ENCODE measurements around the gene GSN.

DNA sequence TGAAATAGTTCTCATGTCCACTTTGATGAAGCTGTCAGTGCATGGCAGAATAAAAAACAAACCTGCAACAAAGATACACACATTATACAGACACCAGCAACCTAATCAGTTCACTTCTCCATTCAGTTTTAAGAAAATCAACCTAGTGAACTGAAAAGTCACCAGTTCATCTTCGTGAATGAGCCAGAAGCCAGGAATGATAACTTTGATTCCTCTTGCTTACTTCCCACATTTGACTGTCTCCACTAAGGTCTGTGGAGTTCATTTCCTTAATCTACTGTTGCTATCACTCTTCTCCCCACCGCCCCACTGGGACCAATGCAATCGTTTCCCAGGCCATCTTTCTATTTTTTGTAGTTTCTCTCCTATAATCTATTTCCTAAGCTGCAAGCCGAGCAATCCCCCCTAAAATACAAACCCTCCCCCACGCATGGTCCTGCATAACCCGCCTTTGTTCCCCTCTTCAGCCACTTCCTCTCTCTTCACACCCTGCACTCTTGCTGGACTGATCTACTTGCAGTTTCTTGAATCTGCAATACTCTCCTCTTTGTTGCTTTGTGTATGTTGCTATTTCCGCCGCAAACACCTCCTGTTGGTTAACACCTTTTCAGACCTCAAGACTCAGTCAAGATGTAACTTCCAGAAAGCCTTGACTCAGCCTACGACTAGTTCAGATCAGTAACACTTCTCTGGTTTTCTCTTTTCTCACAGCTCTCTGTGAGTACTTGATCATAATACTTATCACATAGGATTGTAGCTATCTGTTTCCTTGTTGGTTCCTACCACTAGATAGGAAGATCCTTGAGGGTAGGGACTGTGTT, 85.5 kb downstream of the GSN start:
- TF ChIP-seq CTCF (conservative IDR thresholded peaks at IDR 0.05 in 1 of 2, IDR thresholded peaks at IDR 0.05 in 1 of 2; ENCODE audit: extremely low read depth in 1 of 2, insufficient read depth in 1 of 2, low read depth in 1 of 2, low read length in 2 of 2), result no peak
- TF ChIP-seq EZH2 (IDR thresholded peaks at IDR 0.05; ENCODE audit: borderline replicate concordance, low read length), result no peak
